HG03558 (cell line): Measurements from ENCODE around the gene CIRBP.

ENCODE experiments used
- ATAC-seq: cut with Tn5 transposase; IDR thresholded peaks from one replicate; pipeline ENCODE4 v1.9.1; 2021; ENCODE audit warnings: moderate number of reproducible peaks; ENCODE audit not compliant: unreplicated experiment; ENCODE audit errors: extremely low read depth

CIRBP gene

DNA sequence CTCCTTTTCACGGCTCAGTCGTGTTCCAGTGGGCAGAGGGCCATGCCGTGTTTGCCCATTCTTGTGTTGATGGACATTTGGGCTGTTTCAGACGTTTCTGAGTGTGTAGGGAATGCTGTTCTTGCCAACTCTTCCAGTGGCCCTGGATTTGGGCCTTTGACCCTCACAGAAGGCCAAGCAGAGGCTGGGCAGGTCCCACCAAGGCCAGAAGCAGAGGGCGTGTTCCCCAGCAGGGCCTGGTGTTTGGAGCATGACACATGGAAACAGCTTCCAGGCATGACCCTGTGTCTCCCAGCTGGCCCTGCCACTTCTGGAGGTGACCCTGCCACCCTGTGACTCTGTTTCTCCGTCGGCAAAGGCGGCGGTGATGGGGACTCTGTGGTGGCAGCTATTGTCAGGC, 52.4 kb downstream of the CIRBP start:
- ATAC-seq: no peak

DNA sequence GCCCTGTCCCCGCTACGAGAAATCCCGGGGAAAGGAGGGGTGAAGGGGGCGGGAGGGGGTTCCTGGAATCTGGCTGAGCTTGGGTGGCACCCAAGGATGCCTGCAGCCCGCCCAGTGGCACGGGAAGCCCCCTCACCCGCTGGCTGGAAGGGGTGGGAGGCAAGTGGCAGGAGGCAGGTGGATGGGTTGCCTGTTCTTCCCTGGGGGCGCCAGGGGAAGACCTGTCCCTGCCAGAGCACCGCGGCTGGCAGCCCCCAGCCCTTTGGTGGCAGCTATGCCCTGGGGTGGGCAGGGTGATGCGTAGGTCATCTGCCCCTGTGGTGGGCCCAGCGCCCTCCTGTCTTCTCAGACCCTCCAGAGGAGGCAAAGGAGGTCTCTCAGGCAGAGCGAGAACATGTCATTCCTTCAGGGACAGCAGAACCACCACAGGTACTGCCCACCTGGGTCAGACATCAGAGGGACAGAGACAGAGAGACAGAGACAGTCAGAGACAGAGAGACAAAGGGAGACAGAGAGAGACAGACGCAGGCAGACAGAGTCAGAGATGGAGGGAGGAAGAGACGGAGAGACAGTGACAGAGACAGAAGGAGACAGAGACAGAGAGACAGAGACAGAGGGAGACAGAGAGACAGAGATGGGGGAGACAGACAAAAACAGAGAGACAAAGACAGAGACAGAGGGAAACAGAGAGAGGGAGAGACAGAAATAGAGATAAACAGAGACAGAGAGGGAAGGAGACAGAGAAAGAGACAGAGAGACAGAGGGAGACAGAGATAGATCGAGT, 53.3 kb downstream of the CIRBP start:
- no peak for ATAC-seq

GRCh38 chr19:1324249-1324805, 55.2 kb downstream of the CIRBP start:
- ATAC-seq: no peak
